Measurements from ENCODE around the gene CHKB. TPM values are rescaled to one million over a fixed set of nuclear protein-coding genes. Genes with fewer than 3 reads are reported as not detected.

The CHKB gene
- total RNA-seq, 1 donor from 2014 or later, result 116 TPM

- peaks cover 35% of the 10 kb centered on the region for H3K4me1 Mint-ChIP-seq
- TF ChIP-seq CTCF (IDR thresholded peaks at IDR 0.05; ENCODE audit: unreplicated experiment), result no peak
- H3K27ac Mint-ChIP-seq, result no peak overlapping the region
- DNase-seq (ENCODE audit: low spot score in 2 of 2, unreplicated experiment in 2 of 2), result no peak
- no peaks in the 10 kb centered on the region for H3K36me3 Mint-ChIP-seq
- peaks cover 38% of the 10 kb centered on the region for H3K27me3 Mint-ChIP-seq (ENCODE audit: low read depth)
- no peaks in the 10 kb centered on the region for H3K9me3 Mint-ChIP-seq
- peak overlapping the region; percentile 13 for H3K4me3 Mint-ChIP-seq
These were observed 53.2 kb downstream of the CHKB start for GRCh38 chr22:50529416-50529896.

Other genes starting within 250 kb of the CHKB start
- gene PPP6R2, start 239.5 kb downstream of the CHKB start, total RNA-seq, result 79.4 to 83.7 TPM (median 80.1 TPM) in 3 replicates
- 95.8 to 106 TPM (median 105 TPM) in 3 replicates for gene SBF1, start 107.8 kb downstream of the CHKB start, total RNA-seq
- gene ADM2, start 101.3 kb downstream of the CHKB start, total RNA-seq, result 1.4 to 2.0 TPM (median 1.5 TPM) in 3 replicates
- gene MIOX, start 96.0 kb downstream of the CHKB start, total RNA-seq, result 0.34 to 0.66 TPM in 2 of 3 replicates, not detected in the other
- 65.2 to 66.2 TPM (median 65.2 TPM) in 3 replicates for gene LMF2, start 75.1 kb downstream of the CHKB start, total RNA-seq
- gene NCAPH2, start 74.6 kb downstream of the CHKB start, total RNA-seq, result 57.9 to 63.1 TPM (median 60.3 TPM) in 3 replicates
- 0.65 to 5.0 TPM (median 2.4 TPM) in 3 replicates for gene SCO2, start 57.3 kb downstream of the CHKB start, total RNA-seq
- 9.3 to 10.3 TPM (median 9.9 TPM) in 3 replicates for gene TYMP, start 52.8 kb downstream of the CHKB start, total RNA-seq
- 0.07 to 0.11 TPM (median 0.09 TPM) in 3 replicates for gene KLHDC7B, start 37.0 kb downstream of the CHKB start, total RNA-seq
- 0.59 to 0.76 TPM in 2 of 3 replicates, not detected in the other for gene SYCE3, start 19.9 kb downstream of the CHKB start, total RNA-seq
- gene CPT1B, start 4.4 kb downstream of the CHKB start, total RNA-seq, result 109 to 112 TPM (median 111 TPM) in 3 replicates
- 2.8 to 3.2 TPM (median 2.8 TPM) in 3 replicates for gene MAPK8IP2, start 17.9 kb upstream of the CHKB start, total RNA-seq
- 45.2 to 51.5 TPM (median 49.9 TPM) in 3 replicates for gene ARSA, start 45.3 kb upstream of the CHKB start, total RNA-seq
- gene SHANK3, start 90.0 kb upstream of the CHKB start, total RNA-seq, result 14.2 to 14.8 TPM (median 14.3 TPM) in 3 replicates
- gene ACR, start 155.4 kb upstream of the CHKB start, total RNA-seq, result 1.0 to 2.2 TPM (median 1.2 TPM) in 3 replicates
- 42.3 to 48.3 TPM (median 47.5 TPM) in 3 replicates for gene RABL2B, start 200.8 kb upstream of the CHKB start, total RNA-seq

Measured in mesothelial cell of epicardium (in vitro differentiated cells).